ENCODE results near the gene MCOLN3. TPM values are rescaled to one million over a fixed set of nuclear protein-coding genes. Genes with fewer than 3 reads are reported as not detected.

MCOLN3 gene, protein sequence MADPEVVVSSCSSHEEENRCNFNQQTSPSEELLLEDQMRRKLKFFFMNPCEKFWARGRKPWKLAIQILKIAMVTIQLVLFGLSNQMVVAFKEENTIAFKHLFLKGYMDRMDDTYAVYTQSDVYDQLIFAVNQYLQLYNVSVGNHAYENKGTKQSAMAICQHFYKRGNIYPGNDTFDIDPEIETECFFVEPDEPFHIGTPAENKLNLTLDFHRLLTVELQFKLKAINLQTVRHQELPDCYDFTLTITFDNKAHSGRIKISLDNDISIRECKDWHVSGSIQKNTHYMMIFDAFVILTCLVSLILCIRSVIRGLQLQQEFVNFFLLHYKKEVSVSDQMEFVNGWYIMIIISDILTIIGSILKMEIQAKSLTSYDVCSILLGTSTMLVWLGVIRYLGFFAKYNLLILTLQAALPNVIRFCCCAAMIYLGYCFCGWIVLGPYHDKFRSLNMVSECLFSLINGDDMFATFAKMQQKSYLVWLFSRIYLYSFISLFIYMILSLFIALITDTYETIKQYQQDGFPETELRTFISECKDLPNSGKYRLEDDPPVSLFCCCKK
- not detected for total RNA-seq (ENCODE audit: unreplicated experiment)
- long read RNA-seq: 0 reads

DNA sequence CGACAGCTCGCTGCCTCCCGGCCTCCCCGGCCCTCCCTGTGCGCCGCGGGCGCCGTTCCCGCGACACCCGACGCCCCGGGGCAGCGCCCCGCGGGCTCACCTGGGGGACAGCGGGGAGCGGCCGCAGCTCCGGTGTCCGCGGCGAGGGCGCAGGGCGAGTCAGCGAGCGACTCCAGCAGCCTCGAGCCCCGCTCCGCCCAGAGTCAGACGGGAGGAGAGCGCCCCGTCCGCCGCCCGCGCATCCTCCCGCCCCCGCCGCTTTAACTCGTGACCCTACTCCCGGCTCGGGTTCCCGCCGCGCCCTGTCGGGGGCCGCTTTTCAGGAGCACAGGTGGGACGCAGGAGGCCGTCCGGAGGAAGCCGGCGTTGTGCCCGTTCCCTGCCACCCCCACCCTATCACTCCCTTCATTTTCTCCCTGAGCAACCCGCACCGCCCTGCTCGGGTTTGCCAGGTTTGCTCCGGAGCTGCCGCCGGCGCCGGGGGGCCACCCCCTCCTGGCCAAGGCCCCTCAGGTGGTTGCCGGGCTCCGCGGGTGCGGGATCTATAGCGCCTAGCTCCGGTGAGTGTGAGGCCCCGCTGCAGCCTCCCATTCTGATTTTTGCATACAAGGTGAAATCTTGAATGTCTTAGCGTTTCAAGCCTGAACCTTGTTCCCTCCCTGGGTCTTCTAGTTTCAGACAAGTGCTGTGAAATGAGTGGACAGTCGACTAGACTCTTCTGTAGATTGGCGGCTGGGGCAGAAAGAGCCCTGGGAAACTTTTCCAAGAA, at the start of gene MCOLN3:
Gene MCOLN3 (minus strand): TSS at position 205 of the 769 bp plus-strand sequence. CDS start 3,140 bp downstream, outside the sequence.
- Mint-ChIP-seq H3K4me3 (ENCODE audit: unreplicated experiment) (peak within 1 kb of the TSS; percentile 86), H3K27ac (ENCODE audit: unreplicated experiment) (no peak within 1 kb of the TSS), H3K4me1 (ENCODE audit: low read depth, unreplicated experiment) (peaks cover 4% of the 10 kb centered on the region), H3K27me3 (ENCODE audit: unreplicated experiment) (peaks cover 11% of the 10 kb centered on the region), H3K36me3 (ENCODE audit: unreplicated experiment) (no peaks in the 10 kb centered on the region), H3K9me3 (ENCODE audit: unreplicated experiment) (peaks cover 4% of the 10 kb centered on the region)
- peak; percentile 66 for DNase-seq
- TF ChIP-seq, protein P1, sequence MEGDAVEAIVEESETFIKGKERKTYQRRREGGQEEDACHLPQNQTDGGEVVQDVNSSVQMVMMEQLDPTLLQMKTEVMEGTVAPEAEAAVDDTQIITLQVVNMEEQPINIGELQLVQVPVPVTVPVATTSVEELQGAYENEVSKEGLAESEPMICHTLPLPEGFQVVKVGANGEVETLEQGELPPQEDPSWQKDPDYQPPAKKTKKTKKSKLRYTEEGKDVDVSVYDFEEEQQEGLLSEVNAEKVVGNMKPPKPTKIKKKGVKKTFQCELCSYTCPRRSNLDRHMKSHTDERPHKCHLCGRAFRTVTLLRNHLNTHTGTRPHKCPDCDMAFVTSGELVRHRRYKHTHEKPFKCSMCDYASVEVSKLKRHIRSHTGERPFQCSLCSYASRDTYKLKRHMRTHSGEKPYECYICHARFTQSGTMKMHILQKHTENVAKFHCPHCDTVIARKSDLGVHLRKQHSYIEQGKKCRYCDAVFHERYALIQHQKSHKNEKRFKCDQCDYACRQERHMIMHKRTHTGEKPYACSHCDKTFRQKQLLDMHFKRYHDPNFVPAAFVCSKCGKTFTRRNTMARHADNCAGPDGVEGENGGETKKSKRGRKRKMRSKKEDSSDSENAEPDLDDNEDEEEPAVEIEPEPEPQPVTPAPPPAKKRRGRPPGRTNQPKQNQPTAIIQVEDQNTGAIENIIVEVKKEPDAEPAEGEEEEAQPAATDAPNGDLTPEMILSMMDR (IDR thresholded peaks at IDR 0.05; ENCODE audit: partially characterized antibody, unreplicated experiment): no peak

GRCh38 chr1:85093644-85094043, 45.3 kb upstream of the MCOLN3 start:
- no peaks in the 10 kb centered on the region for H3K27me3 Mint-ChIP-seq (ENCODE audit: unreplicated experiment)
- H3K36me3 Mint-ChIP-seq (ENCODE audit: unreplicated experiment): no peaks in the 10 kb centered on the region
- TF ChIP-seq, protein P1 (IDR thresholded peaks at IDR 0.05; ENCODE audit: partially characterized antibody, unreplicated experiment): no peak
- H3K4me3 Mint-ChIP-seq (ENCODE audit: unreplicated experiment): no peak overlapping the region
- H3K9me3 Mint-ChIP-seq (ENCODE audit: unreplicated experiment): no peaks in the 10 kb centered on the region
- H3K4me1 Mint-ChIP-seq (ENCODE audit: low read depth, unreplicated experiment): no peaks in the 10 kb centered on the region
- no peak overlapping the region for H3K27ac Mint-ChIP-seq (ENCODE audit: unreplicated experiment)
- DNase-seq: no peak

DNA sequence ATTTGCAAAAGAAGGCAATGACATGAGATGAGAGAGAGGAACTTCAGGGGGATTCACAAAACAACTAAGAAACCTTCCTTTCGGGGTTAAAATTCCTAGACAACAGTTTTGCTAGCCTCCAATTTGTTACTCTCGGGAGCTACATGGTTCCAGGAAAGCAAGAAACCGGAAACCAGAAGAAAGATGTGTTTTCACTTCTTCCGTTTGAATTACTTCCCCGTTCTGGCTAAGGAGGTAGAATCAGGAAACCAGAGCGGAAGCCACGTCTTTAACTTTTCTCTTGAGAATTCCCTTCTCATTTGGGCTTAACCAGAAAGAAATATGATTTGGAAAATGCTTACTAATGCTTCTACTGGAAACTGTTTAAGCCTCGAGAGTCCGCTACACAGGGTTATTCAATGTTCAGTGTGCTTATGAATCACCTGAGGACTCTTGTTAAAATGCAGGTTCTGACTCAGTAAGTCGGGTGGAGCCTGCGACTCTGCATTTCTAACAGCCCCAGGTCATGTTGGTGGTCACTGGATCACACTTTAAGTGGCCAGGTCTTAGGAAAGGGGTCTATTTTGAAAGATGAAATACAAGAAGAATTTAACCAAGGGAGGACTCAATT, 43.5 kb upstream of the MCOLN3 start:
- Mint-ChIP-seq H3K4me1 (ENCODE audit: low read depth, unreplicated experiment) (no peaks in the 10 kb centered on the region), H3K27ac (ENCODE audit: unreplicated experiment) (no peak overlapping the region), H3K4me3 (ENCODE audit: unreplicated experiment) (no peak overlapping the region), H3K27me3 (ENCODE audit: unreplicated experiment) (no peaks in the 10 kb centered on the region), H3K9me3 (ENCODE audit: unreplicated experiment) (no peaks in the 10 kb centered on the region), H3K36me3 (ENCODE audit: unreplicated experiment) (no peaks in the 10 kb centered on the region)
- DNase-seq: no peak
- TF ChIP-seq, protein P1 (IDR thresholded peaks at IDR 0.05; ENCODE audit: partially characterized antibody, unreplicated experiment): no peak

DNA sequence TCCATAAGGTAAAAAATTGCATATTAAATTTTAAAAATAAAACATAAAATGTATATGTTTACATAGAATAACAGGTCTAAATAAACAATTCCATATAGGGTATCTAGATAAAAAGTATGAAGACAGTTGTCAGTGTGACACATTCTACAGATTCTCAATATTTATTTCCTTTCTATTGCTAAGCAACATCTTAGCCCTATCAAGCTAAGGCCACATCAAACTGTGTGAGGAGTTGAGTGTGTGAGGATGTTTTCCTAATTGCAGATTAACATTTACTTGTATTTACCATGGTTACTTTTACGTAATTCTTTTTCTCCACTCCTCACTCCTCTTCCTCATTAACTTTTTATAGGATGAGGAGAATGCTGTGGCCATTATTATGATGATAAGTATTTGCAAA, 41.9 kb upstream of the MCOLN3 start:
- Mint-ChIP-seq H3K36me3 (ENCODE audit: unreplicated experiment) (no peaks in the 10 kb centered on the region), H3K27me3 (ENCODE audit: unreplicated experiment) (no peaks in the 10 kb centered on the region), H3K27ac (ENCODE audit: unreplicated experiment) (no peak overlapping the region), H3K9me3 (ENCODE audit: unreplicated experiment) (no peaks in the 10 kb centered on the region), H3K4me1 (ENCODE audit: low read depth, unreplicated experiment) (no peaks in the 10 kb centered on the region), H3K4me3 (ENCODE audit: unreplicated experiment) (no peak overlapping the region)
- no peak for DNase-seq
- TF ChIP-seq, protein P1 (IDR thresholded peaks at IDR 0.05; ENCODE audit: partially characterized antibody, unreplicated experiment): no peak

Measured in glutamatergic neuron (in vitro differentiated cells).